Activated CD4-positive, alpha-beta T cell treated with anti-CD3 and anti-CD28 coated beads, Interleukin-2, amount 50 U/mL, for 24 hours (primary cell): Measurements from ENCODE around the gene CENPVL3.
"Not testable (repeated sequence)": the region's sequence is repeated elsewhere in the genome, so short reads cannot be mapped to it uniquely, and the experiment has no call there.

ENCODE experiments used
- DNase-seq, 2 donors: peaks; one replicate each; pipeline ENCODE4 v3.0.0-alpha.2; 2020; ENCODE audit warnings: low read depth in 1 of 2, low spot score in 1 of 2

CENPVL3 gene

GRCh38 chrX:51618241-51619155 is at the start of gene CENPVL3:
CENPVL3 (minus strand) TSS chrX:51618912; CDS start chrX:51618873, 39 bp downstream.
- not testable (repeated sequence) for DNase-seq

- DNase-seq = no peak
These were observed 47.3 kb upstream of the CENPVL3 start for GRCh38 chrX:51665981-51666380.

DNA sequence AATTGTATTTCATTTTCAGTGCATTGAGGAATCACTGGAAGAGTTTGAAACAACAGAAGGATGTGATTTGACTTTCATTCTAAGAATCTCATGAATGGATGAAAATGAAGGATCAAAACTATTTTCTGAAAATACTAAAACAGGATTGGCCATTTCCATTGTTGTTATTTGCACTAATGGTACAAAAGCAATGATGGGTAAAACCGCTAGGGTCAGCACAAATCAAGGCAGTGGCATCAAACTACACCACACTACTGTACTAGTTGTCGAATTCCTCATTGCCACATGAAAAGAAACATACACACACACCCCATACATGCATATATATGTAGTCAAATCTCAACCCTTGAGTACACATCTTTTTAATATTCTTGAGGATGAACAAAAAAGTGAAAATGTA is 24.7 kb upstream of the CENPVL3 start:
- DNase-seq = no peak

DNA sequence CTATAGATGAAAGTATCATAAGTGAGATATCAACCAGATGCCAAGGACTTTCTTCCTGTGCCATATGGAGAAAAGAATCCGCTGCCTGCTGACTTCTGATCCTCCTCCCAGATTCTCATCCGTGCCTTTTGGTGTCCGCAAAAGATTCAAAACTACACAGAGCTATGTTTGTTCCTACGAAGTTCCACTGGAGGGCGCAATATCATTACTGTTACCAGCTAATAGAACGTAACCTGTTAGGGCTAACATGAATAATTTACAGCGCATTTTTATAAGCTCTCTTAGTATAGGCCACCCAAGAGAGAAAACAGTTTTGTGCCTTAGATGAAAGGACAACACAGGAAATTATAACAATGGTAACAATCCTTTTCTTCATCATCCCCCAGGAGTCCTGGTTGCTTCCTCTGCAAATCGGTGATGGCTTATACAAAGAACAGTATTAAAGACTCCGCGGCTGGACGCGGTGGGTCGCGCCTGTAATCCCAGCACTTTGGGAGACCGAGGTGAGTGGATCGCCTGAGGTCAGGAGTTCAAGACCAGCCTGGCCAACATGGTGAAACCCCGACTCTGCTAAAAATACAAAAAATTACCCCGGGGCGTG is 22.8 kb upstream of the CENPVL3 start:
- DNase-seq = no peak

- DNase-seq = not testable (repeated sequence)
These were observed 17.8 kb upstream of the CENPVL3 start for GRCh38 chrX:51636511-51636910.

GRCh38 chrX:51614353-51615012 is 4.2 kb downstream of the CENPVL3 start:
- DNase-seq = no peak

- DNase-seq = no peak
These were observed 9.9 kb downstream of the CENPVL3 start for GRCh38 chrX:51608766-51609165.

- DNase-seq = no peak
These were observed 10.6 kb downstream of the CENPVL3 start for GRCh38 chrX:51608126-51608525.

DNA sequence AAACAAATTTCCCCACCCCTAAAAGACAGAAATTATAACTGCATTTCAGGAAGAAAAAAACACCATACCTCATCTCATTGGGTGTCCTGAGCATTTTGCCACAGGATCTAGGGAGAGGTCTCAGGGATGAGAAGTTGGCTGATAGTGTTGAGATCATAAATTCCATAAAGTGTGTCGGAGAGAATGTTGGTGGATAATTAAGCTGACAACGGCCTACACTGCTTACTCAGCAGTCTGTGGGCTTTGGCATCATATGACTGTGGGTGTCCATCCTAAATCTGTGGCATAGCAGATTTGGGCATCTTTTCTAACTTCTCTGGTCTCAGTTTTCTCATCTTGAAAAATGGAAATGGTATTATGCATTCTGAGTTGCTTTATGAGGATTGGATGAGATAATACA is 12.3 kb downstream of the CENPVL3 start:
- DNase-seq = no peak

DNA sequence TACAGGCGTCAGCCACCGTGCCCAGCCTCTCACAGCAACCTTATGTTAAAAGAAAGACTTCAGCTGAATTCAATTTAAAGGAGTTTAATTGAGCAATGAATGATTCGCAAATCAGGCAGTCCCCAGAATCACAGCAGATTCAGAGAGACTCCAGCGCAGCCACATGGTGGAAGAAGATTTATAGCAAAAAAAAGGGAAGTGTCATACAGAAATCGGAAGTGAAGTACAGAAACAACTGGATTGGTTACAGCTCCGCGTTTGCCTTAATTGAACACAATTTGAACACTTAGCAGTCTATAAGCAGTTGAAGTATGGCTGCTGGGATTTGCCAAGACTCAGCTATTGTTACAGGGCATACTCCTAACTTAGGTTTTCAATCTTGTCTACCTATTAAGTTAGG is 19.8 kb downstream of the CENPVL3 start:
- DNase-seq = no peak

- no peak for DNase-seq
These were observed 46.8 kb downstream of the CENPVL3 start for GRCh38 chrX:51571874-51572273.

DNA sequence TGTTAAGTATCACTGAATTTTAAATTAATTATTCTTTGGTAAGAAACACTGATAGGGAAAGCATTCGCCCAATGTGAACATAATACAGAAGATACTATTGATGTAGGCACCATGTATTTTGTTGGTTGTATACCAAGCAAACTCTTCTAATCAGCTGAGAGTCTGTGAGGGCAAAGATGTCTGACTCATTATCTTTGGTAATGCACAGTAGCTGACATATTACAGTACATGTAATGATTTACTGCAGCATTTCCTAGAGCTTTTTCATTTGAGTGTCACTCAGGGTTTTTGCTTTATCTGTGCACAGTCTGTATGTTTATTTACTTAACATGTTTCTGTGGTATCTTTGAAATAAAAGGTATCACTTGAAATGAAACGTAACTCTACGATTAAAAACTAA is 49.2 kb downstream of the CENPVL3 start:
- DNase-seq = no peak

DNA sequence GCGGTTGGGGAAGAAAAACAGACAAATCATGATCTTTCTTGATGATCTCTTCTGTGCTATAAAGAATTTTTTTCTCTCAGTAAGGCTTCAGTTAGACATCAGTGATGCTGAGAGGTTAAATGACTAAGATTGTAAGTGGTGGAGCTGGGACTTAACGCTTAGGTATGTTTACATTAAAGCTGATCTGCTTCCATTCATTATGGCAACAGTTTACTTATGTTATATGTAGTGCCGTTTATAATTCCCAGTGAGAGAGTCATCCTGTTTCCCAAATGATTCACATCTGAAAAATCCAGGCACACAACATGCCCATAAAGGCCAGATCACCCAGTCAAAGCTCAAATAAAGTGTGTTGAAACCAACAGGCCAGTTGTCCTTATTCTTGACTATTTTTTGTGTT is 50.1 kb downstream of the CENPVL3 start:
- DNase-seq = no peak
